Measurements from ENCODE around the gene OR52I2. TPM values are rescaled to one million over a fixed set of nuclear protein-coding genes. Genes with fewer than 3 reads are reported as not detected.

OR52I2 gene
- total RNA-seq, 1 experiment from 2014 or later, result not detected

GRCh38 chr11:4547416-4547815 is 34.1 kb upstream of the OR52I2 start:
- no peaks in the 10 kb centered on the region for H3K27me3 Mint-ChIP-seq (ENCODE audit: insufficient read depth, unreplicated experiment)
- no peaks in the 10 kb centered on the region for H3K4me1 Mint-ChIP-seq (ENCODE audit: low read depth, unreplicated experiment)
- intact Hi-C loops (cut with micrococcal nuclease; ENCODE audit: unreplicated experiment), result loop anchor here (5.0 kb wide), 1 partner anchor 60 kb away; the partner anchor contains the start of gene TRIM68
- H3K9me3 Mint-ChIP-seq (ENCODE audit: unreplicated experiment), result no peaks in the 10 kb centered on the region
- no peak for DNase-seq
- H3K27me3 ChIP-seq (replicated peaks; ENCODE audit: control insufficient read depth, insufficient read depth, low read length), result no peaks in the 10 kb centered on the region
- H3K36me3 ChIP-seq (ENCODE audit: control insufficient read depth, insufficient read depth, low read length), result no peaks in the 10 kb centered on the region
- no peak overlapping the region for H3K4me3 ChIP-seq (ENCODE audit: low read depth, low read length)
- CTCF ChIA-PET, result no interaction called here
- no TSS peak for BruUV-seq (replicated peaks)
- no peaks in the 10 kb centered on the region for H3K36me3 Mint-ChIP-seq (ENCODE audit: insufficient read depth, unreplicated experiment)
- H3K9me3 ChIP-seq, result no peaks in the 10 kb centered on the region
- H3K27ac Mint-ChIP-seq (ENCODE audit: unreplicated experiment), result no peak overlapping the region
- POLR2A ChIA-PET, result no interaction called here
- peaks cover 18% of the 10 kb centered on the region for H3K4me1 ChIP-seq
- H3K4me3 Mint-ChIP-seq (ENCODE audit: unreplicated experiment), result no peak overlapping the region
- TF ChIP-seq CTCF (IDR thresholded peaks at IDR 0.05; ENCODE audit: insufficient read depth in 1 of 2, low read depth in 1 of 2, low read length in 1 of 2, severe bottlenecking in 1 of 2, unreplicated experiment in 1 of 2), result no peak

GRCh38 chr11:4551346-4551979 is 30.1 kb upstream of the OR52I2 start:
- H3K4me3 ChIP-seq (ENCODE audit: low read depth, low read length), result no peak overlapping the region
- H3K4me3 Mint-ChIP-seq (ENCODE audit: unreplicated experiment), result no peak overlapping the region
- no peaks in the 10 kb centered on the region for H3K36me3 ChIP-seq (ENCODE audit: control insufficient read depth, insufficient read depth, low read length)
- H3K27me3 Mint-ChIP-seq (ENCODE audit: insufficient read depth, unreplicated experiment), result no peaks in the 10 kb centered on the region
- ChIA-PET POLR2A (no interaction called here), CTCF (interaction anchor here (0.7 to 2.1 kb wide), 2 partner anchors 364 to 369 kb away, joined by 4 to 5 read pairs; no protein-coding TSS in a partner anchor)
- no peaks in the 10 kb centered on the region for H3K9me3 Mint-ChIP-seq (ENCODE audit: unreplicated experiment)
- intact Hi-C loops (cut with micrococcal nuclease; ENCODE audit: unreplicated experiment), result loop anchor here (1.0 kb wide), 1 partner anchor 364 kb away; no protein-coding TSS in a partner anchor
- TF ChIP-seq CTCF (IDR thresholded peaks at IDR 0.05; ENCODE audit: insufficient read depth in 1 of 2, low read depth in 1 of 2, low read length in 1 of 2, severe bottlenecking in 1 of 2, unreplicated experiment in 1 of 2), result peak; percentile 25 to 36
- peaks cover 15% of the 10 kb centered on the region for H3K4me1 ChIP-seq
- H3K36me3 Mint-ChIP-seq (ENCODE audit: insufficient read depth, unreplicated experiment), result no peaks in the 10 kb centered on the region
- H3K27me3 ChIP-seq (replicated peaks; ENCODE audit: control insufficient read depth, insufficient read depth, low read length), result no peaks in the 10 kb centered on the region
- H3K9me3 ChIP-seq, result no peaks in the 10 kb centered on the region
- H3K27ac Mint-ChIP-seq (ENCODE audit: unreplicated experiment), result no peak overlapping the region
- no peaks in the 10 kb centered on the region for H3K4me1 Mint-ChIP-seq (ENCODE audit: low read depth, unreplicated experiment)
- no TSS peak for BruUV-seq (replicated peaks)
- no peak for DNase-seq

GRCh38 chr11:4559527-4560440 is 21.8 kb upstream of the OR52I2 start:
- peaks cover 26% of the 10 kb centered on the region for H3K4me1 ChIP-seq
- H3K36me3 ChIP-seq (ENCODE audit: control insufficient read depth, insufficient read depth, low read length), result no peaks in the 10 kb centered on the region
- H3K9me3 Mint-ChIP-seq (ENCODE audit: unreplicated experiment), result no peaks in the 10 kb centered on the region
- peak overlapping the region; percentile 5 for H3K27ac Mint-ChIP-seq (ENCODE audit: unreplicated experiment)
- H3K4me3 ChIP-seq (ENCODE audit: low read depth, low read length), result no peak overlapping the region
- no peak overlapping the region for H3K4me3 Mint-ChIP-seq (ENCODE audit: unreplicated experiment)
- H3K4me1 Mint-ChIP-seq (ENCODE audit: low read depth, unreplicated experiment), result peaks cover 7% of the 10 kb centered on the region
- no peaks in the 10 kb centered on the region for H3K27me3 ChIP-seq (replicated peaks; ENCODE audit: control insufficient read depth, insufficient read depth, low read length)
- ChIA-PET CTCF (interaction anchor here (2.0 kb wide), 1 partner anchor 20 kb away, joined by 8 read pairs; no protein-coding TSS in a partner anchor), POLR2A (no interaction called here)
- H3K36me3 Mint-ChIP-seq (ENCODE audit: insufficient read depth, unreplicated experiment), result no peaks in the 10 kb centered on the region
- TF ChIP-seq CTCF (IDR thresholded peaks at IDR 0.05; ENCODE audit: insufficient read depth in 1 of 2, low read depth in 1 of 2, low read length in 1 of 2, severe bottlenecking in 1 of 2, unreplicated experiment in 1 of 2), result no peak
- H3K9me3 ChIP-seq, result peaks cover 8% of the 10 kb centered on the region
- intact Hi-C loops (cut with micrococcal nuclease; ENCODE audit: unreplicated experiment), result no loop called here
- H3K27me3 Mint-ChIP-seq (ENCODE audit: insufficient read depth, unreplicated experiment), result no peaks in the 10 kb centered on the region
- no TSS peak for BruUV-seq (replicated peaks)
- no peak for DNase-seq

All from Caco-2 (cell line).